CD14-positive monocyte (primary cell): Measurements from ENCODE around the gene CLASP1. TPM values are rescaled to one million over a fixed set of nuclear protein-coding genes. Genes with fewer than 3 reads are reported as not detected.

ENCODE experiments used
- DNase-seq, 3 donors: peaks; one replicate each; pipeline ENCODE4 v3.0.0-alpha.2; 2011 to 2022
- H2AFZ ChIP-seq: 2 replicates; pipeline ENCODE4 v1.6.0; 2012; ENCODE audit warnings: mild to moderate bottlenecking, low read depth, low read length, inconsistent platforms; ENCODE audit not compliant: insufficient read depth, poor library complexity, severe bottlenecking
- H3K27ac ChIP-seq, 2 donors: 1 replicate in 1 of 2; 2 replicates in 1 of 2; pipeline ENCODE4 v1.5.1; 2012 to 2013; ENCODE audit warnings: low read length in 2 of 2, control low read depth in 1 of 2, inconsistent platforms in 1 of 2, low read depth in 1 of 2, mild to moderate bottlenecking in 1 of 2
- H3K27me3 ChIP-seq, 2 donors: one replicate each; pipeline versions ENCODE4 v1.6.0 to v1.6.1; 2011 to 2013; ENCODE audit warnings: low read length in 2 of 2; ENCODE audit not compliant: control insufficient read depth in 2 of 2, insufficient read depth in 2 of 2
- H3K36me3 ChIP-seq, 2 donors: replicated peaks in 1 of 2; 1 replicate in 1 of 2; 2 replicates in 1 of 2; pipeline versions ENCODE4 v1.5.1 to v1.6.1; 2012 to 2013; ENCODE audit warnings: low read length in 2 of 2, control low read depth in 1 of 2, inconsistent platforms in 1 of 2, mild to moderate bottlenecking in 1 of 2; ENCODE audit not compliant: insufficient read depth in 2 of 2, control insufficient read depth in 1 of 2
- H3K4me1 ChIP-seq, 2 donors: 1 replicate in 1 of 2; 2 replicates in 1 of 2; pipeline versions ENCODE4 v1.5.1 to v1.6.1; 2012 to 2013; ENCODE audit warnings: low read length in 2 of 2, control low read depth in 1 of 2, inconsistent platforms in 1 of 2, mild to moderate bottlenecking in 1 of 2, moderate library complexity in 1 of 2; ENCODE audit not compliant: insufficient read depth in 2 of 2, control insufficient read depth in 1 of 2
- H3K4me2 ChIP-seq: replicated peaks from 2 replicates; pipeline ENCODE3; 2012; ENCODE audit warnings: low read length, moderate library complexity, mild to moderate bottlenecking; ENCODE audit not compliant: poor library complexity, severe bottlenecking; ENCODE audit errors: extremely low read depth
- H3K4me3 ChIP-seq, 3 experiments: fragments of 200-600 bp in 1 of 3; sonication (generic) in 1 of 3; replicated peaks in 1 of 3; 1 replicate in 2 of 3; 2 replicates in 1 of 3; pipeline ENCODE4 v1.5.1; 2011 to 2013; ENCODE audit warnings: low read length in 3 of 3, mild to moderate bottlenecking in 3 of 3, control low read depth in 2 of 3, low read depth in 2 of 3, inconsistent platforms in 1 of 3, moderate library complexity in 1 of 3
- H3K79me2 ChIP-seq: 2 replicates; pipeline ENCODE4 v1.6.0; 2012; ENCODE audit warnings: mild to moderate bottlenecking, control low read depth, inconsistent platforms, low read length, moderate library complexity; ENCODE audit not compliant: insufficient read depth
- H3K9ac ChIP-seq: 2 replicates; pipeline ENCODE4 v1.6.0; 2017; ENCODE audit warnings: low read length, mild to moderate bottlenecking; ENCODE audit not compliant: insufficient read depth, poor library complexity, severe bottlenecking
- H3K9me3 ChIP-seq, 2 donors: replicated peaks in 1 of 2; 1 replicate in 1 of 2; 2 replicates in 1 of 2; pipeline versions ENCODE4 v1.5.1 to v1.6.1; 2012 to 2013; ENCODE audit warnings: low read length in 2 of 2, control low read depth in 1 of 2; ENCODE audit not compliant: control insufficient read depth in 1 of 2, insufficient read depth in 1 of 2
- H4K20me1 ChIP-seq: 2 replicates; pipeline ENCODE4 v1.6.0; 2012; ENCODE audit warnings: mild to moderate bottlenecking, low read length, control low read depth, moderate library complexity; ENCODE audit not compliant: insufficient read depth
- H3K27ac Mint-ChIP-seq, 7 donors: one replicate each; pipeline ENCODE4 v1.8.0; 2020; ENCODE audit warnings: mild to moderate bottlenecking in 7 of 7, mixed read lengths in 7 of 7, moderate library complexity in 6 of 7, inconsistent platforms in 2 of 7
- H3K27me3 Mint-ChIP-seq, 3 donors: one replicate each; pipeline ENCODE4 v1.8.0; 2021 to 2022; ENCODE audit warnings: low read depth in 3 of 3, mild to moderate bottlenecking in 3 of 3, mixed read lengths in 3 of 3, moderate library complexity in 3 of 3, inconsistent platforms in 1 of 3
- H3K36me3 Mint-ChIP-seq, 2 donors: one replicate each; pipeline ENCODE4 v1.8.0; 2020; ENCODE audit warnings: mixed read lengths in 2 of 2, inconsistent platforms in 1 of 2, mild to moderate bottlenecking in 1 of 2
- H3K4me1 Mint-ChIP-seq: one replicate; pipeline ENCODE4 v1.8.0; 2020; ENCODE audit warnings: mild to moderate bottlenecking, mixed read lengths
- H3K4me3 Mint-ChIP-seq, 2 donors: one replicate each; pipeline ENCODE4 v1.8.0; 2020; ENCODE audit warnings: mild to moderate bottlenecking in 2 of 2, mixed read lengths in 2 of 2, moderate library complexity in 1 of 2
- H3K9me3 Mint-ChIP-seq, 7 donors: one replicate each; pipeline ENCODE4 v1.8.0; 2020 to 2022; ENCODE audit warnings: mixed read lengths in 7 of 7, mild to moderate bottlenecking in 6 of 7, moderate library complexity in 6 of 7, inconsistent platforms in 2 of 7
- CTCF ChIP-seq: fragments of 200-600 bp; IDR thresholded peaks from one replicate; pipeline ENCODE4 v1.8.0; 2022; ENCODE audit warnings: antibody characterized with exemption, mild to moderate bottlenecking
- WGBS: methylation state at CpG from one replicate; pipeline ENCODE4 v1.1.5; 2013; ENCODE audit warnings: missing lambda C conversion rate; ENCODE audit not compliant: insufficient coverage; 5-methylcytosine and 5-hydroxymethylcytosine counted together
- intact Hi-C, 2 donors: fragments of 100-400 bp; cut with micrococcal nuclease; formaldehyde crosslinking; loops; one replicate each; pipeline versions ENCODE4 v1.15.0 to v1.15.1; 2023
- polyA plus RNA-seq, 3 donors: library from polyadenylated mRNA; depleted of rRNA in 1 of 3; unstranded in 2 of 3; stranded (reverse) in 1 of 3; fragments of 300-500 nt in 2 of 3; fragments of >200 nt in 1 of 3; fragmentation: Illumina TruSeq in 2 of 3; gene quantifications; 1 replicate in 2 of 3; 2 replicates in 1 of 3; pipeline ENCODE4 v1.2.3, GENCODE V29; 2012 to 2021

Gene CLASP1
- polyA plus RNA-seq, 3 donors = 4.8 to 8.1 (median 7.6) TPM

GRCh38 chr2:121469356-121469755, 179.9 kb downstream of the CLASP1 start:
- TF ChIP-seq CTCF = no peak
- no peak overlapping the region for H3K4me3 Mint-ChIP-seq
- Histone ChIP-seq H3K9ac (no peak overlapping the region), H2AFZ (no peak overlapping the region), H3K4me2 (no peak overlapping the region), H3K36me3 (peaks cover 40 to 69% of the 10 kb centered on the region in 2 donors), H3K4me1 (no peaks in the 10 kb centered on the region), H3K79me2 (no peaks in the 10 kb centered on the region), H3K27ac (no peak overlapping the region), H3K9me3 (no peaks in the 10 kb centered on the region), H3K4me3 (no peak overlapping the region), H4K20me1 (peaks cover 5% of the 10 kb centered on the region), H3K27me3 (no peaks in the 10 kb centered on the region)
- H3K27me3 Mint-ChIP-seq = peaks cover 0 to 1% (median 0%) of the 10 kb centered on the region in 3 donors
- H3K9me3 Mint-ChIP-seq = no peaks in the 10 kb centered on the region
- intact Hi-C loops = no loop called here
- WGBS = 100% methylated on average over 2 of the region's 3 CpGs
- H3K4me1 Mint-ChIP-seq = peaks cover 4% of the 10 kb centered on the region
- DNase-seq = no peak
- H3K27ac Mint-ChIP-seq = peak overlapping the region in 1 of 7 donors; percentile 37
- peaks cover 52 to 62% of the 10 kb centered on the region in 2 donors for H3K36me3 Mint-ChIP-seq

- H3K27me3 Mint-ChIP-seq = no peaks in the 10 kb centered on the region
- Histone ChIP-seq H3K27me3 (no peaks in the 10 kb centered on the region), H3K4me1 (no peaks in the 10 kb centered on the region), H3K27ac (no peak overlapping the region), H3K36me3 (peaks cover 40 to 69% of the 10 kb centered on the region in 2 donors), H4K20me1 (peaks cover 5% of the 10 kb centered on the region), H3K4me2 (no peak overlapping the region), H3K9me3 (no peaks in the 10 kb centered on the region), H3K9ac (no peak overlapping the region), H3K79me2 (no peaks in the 10 kb centered on the region), H2AFZ (no peak overlapping the region), H3K4me3 (no peak overlapping the region)
- TF ChIP-seq CTCF = no peak
- peaks cover 52 to 62% of the 10 kb centered on the region in 2 donors for H3K36me3 Mint-ChIP-seq
- peaks cover under 1% of the 10 kb centered on the region for H3K4me1 Mint-ChIP-seq
- peak overlapping the region in 1 of 7 donors; percentile 37 for H3K27ac Mint-ChIP-seq
- no peak for DNase-seq
- H3K9me3 Mint-ChIP-seq = no peaks in the 10 kb centered on the region
- intact Hi-C loops = no loop called here
- H3K4me3 Mint-ChIP-seq = no peak overlapping the region
- WGBS = 100% methylated on average over 2 of the region's 6 CpGs
Observed at GRCh38 chr2:121468936-121469335, 180.3 kb downstream of the CLASP1 start.
